ENCODE results near the gene MEGF10.

The MEGF10 gene

GRCh38 chr5:127409921-127410675 is 119.5 kb downstream of the MEGF10 start:
- no peak for DNase-seq (ENCODE audit: extremely low spot score)
- POLR2A ChIA-PET: no interaction called here
- no peak for TF ChIP-seq CTCF (IDR thresholded peaks at IDR 0.05; ENCODE audit: control extremely low read depth, extremely low read depth, low read depth, missing control alignments)
- CTCF ChIA-PET: interaction anchor here (0.7 to 4.3 kb wide), 3 partner anchors 10 to 18 kb away, joined by 3 to 18 read pairs (median 3); no protein-coding TSS in a partner anchor

- TF ChIP-seq CTCF (IDR thresholded peaks at IDR 0.05; ENCODE audit: control extremely low read depth, extremely low read depth, low read depth, missing control alignments): no peak
- ChIA-PET CTCF (interaction anchor here (1.0 kb wide), 1 partner anchor 14 kb away, joined by 3 read pairs; no protein-coding TSS in a partner anchor), POLR2A (no interaction called here)
- peak; percentile 48 for DNase-seq (ENCODE audit: extremely low spot score)
Measured at GRCh38 chr5:127410959-127411358, 120.4 kb downstream of the MEGF10 start.

GRCh38 chr5:127411381-127411780 is 120.8 kb downstream of the MEGF10 start:
- ChIA-PET POLR2A (no interaction called here), CTCF (interaction anchor here (0.8 to 1.4 kb wide), 5 partner anchors 10 to 17 kb away, joined by 3 read pairs; no protein-coding TSS in a partner anchor)
- no peak for DNase-seq (ENCODE audit: extremely low spot score)
- TF ChIP-seq CTCF (IDR thresholded peaks at IDR 0.05; ENCODE audit: control extremely low read depth, extremely low read depth, low read depth, missing control alignments): no peak

GRCh38 chr5:127412698-127413097 is 122.1 kb downstream of the MEGF10 start:
- no peak for DNase-seq (ENCODE audit: extremely low spot score)
- ChIA-PET POLR2A (no interaction called here), CTCF (interaction anchor here (0.8 to 1.4 kb wide), 3 partner anchors 10 to 17 kb away, joined by 3 read pairs; no protein-coding TSS in a partner anchor)

GRCh38 chr5:127415034-127415433 is 124.4 kb downstream of the MEGF10 start:
- ChIA-PET CTCF (interaction anchor here (1.5 kb wide), 1 partner anchor 9 kb away, joined by 3 read pairs; no protein-coding TSS in a partner anchor), POLR2A (no interaction called here)
- no peak for DNase-seq (ENCODE audit: extremely low spot score)
- no peak for TF ChIP-seq CTCF (IDR thresholded peaks at IDR 0.05; ENCODE audit: control extremely low read depth, extremely low read depth, low read depth, missing control alignments)

More at GRCh38 chr5:127412698-127413097, 122.1 kb downstream of the MEGF10 start:
- no peak for TF ChIP-seq CTCF (IDR thresholded peaks at IDR 0.05; ENCODE audit: control extremely low read depth, extremely low read depth, low read depth, missing control alignments)

- TF ChIP-seq CTCF (IDR thresholded peaks at IDR 0.05; ENCODE audit: control extremely low read depth, extremely low read depth, low read depth, missing control alignments): no peak
- POLR2A ChIA-PET: no interaction called here
- CTCF ChIA-PET: no interaction called here
- DNase-seq (ENCODE audit: extremely low spot score): no peak
Measured at GRCh38 chr5:127416906-127417305, 126.3 kb downstream of the MEGF10 start.

All from GM10248 (cell line).